ENCODE results near the gene NIPA2. TPM values are rescaled to one million over a fixed set of nuclear protein-coding genes. Genes with fewer than 3 reads are reported as not detected.

Gene NIPA2
- 10 to 100 TPM; 33.2 to 66.9 (median 52.7) TPM for total RNA-seq

- 0% methylated on average over 12 to 69 of the region's 83 CpGs for WGBS, 2 donors
- peaks cover 0 to 19% (median 0%) of the 10 kb centered on the region in 3 donors for H3K36me3 ChIP-seq
- TF ChIP-seq, protein P1, sequence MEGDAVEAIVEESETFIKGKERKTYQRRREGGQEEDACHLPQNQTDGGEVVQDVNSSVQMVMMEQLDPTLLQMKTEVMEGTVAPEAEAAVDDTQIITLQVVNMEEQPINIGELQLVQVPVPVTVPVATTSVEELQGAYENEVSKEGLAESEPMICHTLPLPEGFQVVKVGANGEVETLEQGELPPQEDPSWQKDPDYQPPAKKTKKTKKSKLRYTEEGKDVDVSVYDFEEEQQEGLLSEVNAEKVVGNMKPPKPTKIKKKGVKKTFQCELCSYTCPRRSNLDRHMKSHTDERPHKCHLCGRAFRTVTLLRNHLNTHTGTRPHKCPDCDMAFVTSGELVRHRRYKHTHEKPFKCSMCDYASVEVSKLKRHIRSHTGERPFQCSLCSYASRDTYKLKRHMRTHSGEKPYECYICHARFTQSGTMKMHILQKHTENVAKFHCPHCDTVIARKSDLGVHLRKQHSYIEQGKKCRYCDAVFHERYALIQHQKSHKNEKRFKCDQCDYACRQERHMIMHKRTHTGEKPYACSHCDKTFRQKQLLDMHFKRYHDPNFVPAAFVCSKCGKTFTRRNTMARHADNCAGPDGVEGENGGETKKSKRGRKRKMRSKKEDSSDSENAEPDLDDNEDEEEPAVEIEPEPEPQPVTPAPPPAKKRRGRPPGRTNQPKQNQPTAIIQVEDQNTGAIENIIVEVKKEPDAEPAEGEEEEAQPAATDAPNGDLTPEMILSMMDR (IDR thresholded peaks at IDR 0.05), result peak in 2 of 5 experiments; percentile 35 to 47
- TF ChIP-seq POLR2A (IDR thresholded peaks at IDR 0.05) (peak; percentile 70 to 84), EP300 (IDR thresholded peaks at IDR 0.05) (peak; percentile 90 to 96)
Observed at GRCh38 chr15:22838292-22839042, at the start of gene NIPA2. NIPA2 (plus strand) TSS chr15:22838666; CDS start chr15:22851732, 13,066 bp downstream.

GRCh38 chr15:22794063-22794462, 44.4 kb upstream of the NIPA2 start:
- TF ChIP-seq POLR2A (IDR thresholded peaks at IDR 0.05) (no peak), EP300 (IDR thresholded peaks at IDR 0.05) (no peak)
- TF ChIP-seq, protein P1 (IDR thresholded peaks at IDR 0.05), result no peak
- Histone ChIP-seq H3K36me3 (peaks cover 0 to 29% (median 0%) of the 10 kb centered on the region in 3 donors), H3K4me3 (no peak overlapping the region), H3K27me3 (no peaks in the 10 kb centered on the region), H3K27ac (no peak overlapping the region), H3K4me1 (no peaks in the 10 kb centered on the region), H3K9me3 (peaks cover 0 to 11% (median 0%) of the 10 kb centered on the region in 4 donors)
- no peak for DNase-seq (ENCODE audit: low spot score in 2 of 2)
- WGBS, 2 donors, result 90 to 92% methylated on average over 4 of the region's 4 CpGs

More at GRCh38 chr15:22838292-22839042, at the start of gene NIPA2:
- Histone ChIP-seq H3K9me3 (no peaks in the 10 kb centered on the region), H3K27me3 (no peaks in the 10 kb centered on the region), H3K4me3 (peak within 1 kb of the TSS; percentile 71 to 97 (median 85)), H3K4me1 (peaks cover 0 to 31% (median 14%) of the 10 kb centered on the region in 4 donors), H3K27ac (peak within 1 kb of the TSS; percentile 76 to 95 (median 94))
- DNase-seq (ENCODE audit: low spot score in 2 of 2), result peak; percentile 95 to 97

DNA sequence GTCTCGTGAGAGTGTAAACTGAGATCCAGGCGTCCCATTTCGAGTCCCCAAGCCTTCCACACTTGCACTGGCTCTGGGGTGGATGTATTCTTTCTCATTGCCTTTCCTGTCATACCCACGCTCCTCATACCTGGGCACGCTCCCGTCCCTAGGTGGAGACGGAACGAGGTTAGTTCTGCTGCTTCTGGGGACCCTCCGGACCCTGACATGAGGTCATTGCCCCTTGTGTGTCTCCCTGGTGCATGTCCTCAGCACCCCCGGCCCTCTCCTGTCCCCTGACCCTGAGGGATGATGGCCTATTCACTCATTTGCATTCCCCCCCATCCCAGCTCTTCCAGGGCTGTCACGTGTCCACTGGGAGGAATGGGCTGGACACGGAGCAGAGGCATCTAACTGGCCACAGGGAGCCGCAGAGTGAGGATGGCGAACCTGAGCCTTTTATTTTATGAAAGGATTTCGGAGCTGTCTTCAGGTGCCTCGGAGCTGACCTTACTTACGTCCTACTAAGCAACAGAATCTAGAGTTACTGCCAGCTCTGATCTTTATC, 43.8 kb upstream of the NIPA2 start:
- H3K4me3 ChIP-seq, result no peak overlapping the region
- H3K27me3 ChIP-seq, result no peaks in the 10 kb centered on the region
- no peak for TF ChIP-seq POLR2A (IDR thresholded peaks at IDR 0.05)
- peaks cover 0 to 5% (median 0%) of the 10 kb centered on the region in 4 donors for H3K9me3 ChIP-seq
- DNase-seq (ENCODE audit: low spot score in 2 of 2), result no peak
- H3K36me3 ChIP-seq, result peaks cover 0 to 23% (median 0%) of the 10 kb centered on the region in 3 donors
- H3K4me1 ChIP-seq, result no peaks in the 10 kb centered on the region
- no peak overlapping the region for H3K27ac ChIP-seq
- WGBS, 2 donors, result 91 to 93% methylated on average over 17 of the region's 17 CpGs

- TF ChIP-seq, protein P1 (IDR thresholded peaks at IDR 0.05), result no peak
- TF ChIP-seq POLR2A (IDR thresholded peaks at IDR 0.05), result no peak
- no peak for TF ChIP-seq EP300 (IDR thresholded peaks at IDR 0.05)
- no peak for DNase-seq (ENCODE audit: low spot score in 2 of 2)
Observed at GRCh38 chr15:22795206-22796063, 43.0 kb upstream of the NIPA2 start.

DNA sequence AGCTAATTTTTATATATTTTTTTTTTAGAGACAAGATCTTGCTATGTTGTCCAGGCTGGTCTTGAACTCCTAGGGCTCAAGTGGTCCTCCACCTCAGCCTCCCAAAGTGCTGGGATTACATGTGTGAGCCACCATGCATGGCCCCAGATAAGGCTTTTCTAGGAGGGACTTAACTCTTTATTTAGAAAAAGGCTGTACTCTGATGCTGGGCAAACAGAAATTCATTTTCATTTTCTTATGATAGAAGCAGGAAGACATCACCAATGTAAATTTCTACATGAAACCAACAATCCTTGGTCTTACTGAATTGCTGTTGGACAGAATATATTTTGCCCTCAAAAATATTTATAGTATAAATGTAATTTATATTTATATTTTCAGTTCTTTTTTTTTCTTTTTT, 42.4 kb upstream of the NIPA2 start:
- Histone ChIP-seq H3K9me3 (no peaks in the 10 kb centered on the region), H3K4me1 (no peaks in the 10 kb centered on the region), H3K27ac (peak overlapping the region in 1 of 4 donors; percentile 40), H3K27me3 (no peaks in the 10 kb centered on the region), H3K36me3 (peaks cover 0 to 18% (median 0%) of the 10 kb centered on the region in 3 donors), H3K4me3 (no peak overlapping the region)
- no peak for DNase-seq (ENCODE audit: low spot score in 2 of 2)
- TF ChIP-seq EP300 (IDR thresholded peaks at IDR 0.05) (no peak), POLR2A (IDR thresholded peaks at IDR 0.05) (no peak)
- TF ChIP-seq, protein P1 (IDR thresholded peaks at IDR 0.05), result no peak

More at GRCh38 chr15:22795206-22796063, 43.0 kb upstream of the NIPA2 start:
- WGBS, 2 donors, result 93 to 94% methylated on average over 20 of the region's 20 CpGs
- Histone ChIP-seq H3K27ac (no peak overlapping the region), H3K27me3 (no peaks in the 10 kb centered on the region), H3K36me3 (peaks cover 0 to 18% (median 0%) of the 10 kb centered on the region in 3 donors), H3K9me3 (no peaks in the 10 kb centered on the region), H3K4me3 (no peak overlapping the region), H3K4me1 (no peaks in the 10 kb centered on the region)
